GM06990 (cell line): ENCODE data around the gene JARID2.

Experiments used
- DNase-seq: peaks from one replicate; pipeline ENCODE4 v3.0.0-alpha.2; 2011; ENCODE audit not compliant: insufficient read length; ENCODE audit errors: extremely low read depth
- H3K27me3 ChIP-seq: replicated peaks from 2 replicates; pipeline ENCODE4 v1.6.0; 2011; ENCODE audit warnings: low read length; ENCODE audit not compliant: control insufficient read depth, insufficient read depth
- H3K36me3 ChIP-seq: 2 replicates; pipeline ENCODE4 v1.5.1; 2011; ENCODE audit warnings: low read length; ENCODE audit not compliant: control insufficient read depth, insufficient read depth
- H3K4me3 ChIP-seq: replicated peaks from 2 replicates; pipeline ENCODE4 v1.5.1; 2011; ENCODE audit warnings: low read depth, mild to moderate bottlenecking, control low read depth, low read length
- TF ChIP-seq, protein P1 (sequence below): IDR thresholded peaks from 2 replicates; pipeline ENCODE4 v1.5.1; 2011; ENCODE audit warnings: low read length, control low read depth, mild to moderate bottlenecking, inconsistent platforms; ENCODE audit not compliant: insufficient read depth, poor library complexity, severe bottlenecking

Gene JARID2

DNA sequence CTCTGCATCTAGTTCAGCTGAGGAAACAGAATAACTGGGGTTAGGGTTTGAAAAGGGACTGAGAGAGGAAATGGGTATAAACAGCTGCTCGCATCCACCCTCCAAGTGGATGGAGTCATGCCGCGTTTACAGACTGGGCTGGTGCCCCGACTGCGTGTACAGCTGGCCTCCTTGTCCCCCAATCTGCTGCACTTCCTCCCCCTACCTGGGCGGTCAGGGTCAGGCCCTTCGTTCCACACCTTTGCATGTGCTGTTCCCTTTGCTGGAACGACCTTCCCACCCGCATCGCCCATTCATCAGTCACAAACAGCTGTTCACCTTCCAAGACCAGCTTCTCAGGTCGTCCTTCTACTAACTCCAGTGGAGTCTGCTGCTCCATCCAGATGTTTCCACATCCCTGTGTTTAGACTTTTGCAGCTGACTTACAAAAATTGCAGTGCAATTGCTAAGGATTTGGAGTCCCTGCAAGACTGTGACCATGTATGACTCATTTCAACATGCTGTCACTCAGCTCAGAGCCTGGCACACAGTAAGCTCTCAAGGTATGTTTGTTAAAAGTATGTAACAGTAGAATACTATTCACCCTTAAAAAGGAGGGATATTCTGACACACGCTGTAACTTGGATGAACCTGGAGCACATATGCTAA, 287.6 kb downstream of the JARID2 start:
- TF ChIP-seq, protein P1, sequence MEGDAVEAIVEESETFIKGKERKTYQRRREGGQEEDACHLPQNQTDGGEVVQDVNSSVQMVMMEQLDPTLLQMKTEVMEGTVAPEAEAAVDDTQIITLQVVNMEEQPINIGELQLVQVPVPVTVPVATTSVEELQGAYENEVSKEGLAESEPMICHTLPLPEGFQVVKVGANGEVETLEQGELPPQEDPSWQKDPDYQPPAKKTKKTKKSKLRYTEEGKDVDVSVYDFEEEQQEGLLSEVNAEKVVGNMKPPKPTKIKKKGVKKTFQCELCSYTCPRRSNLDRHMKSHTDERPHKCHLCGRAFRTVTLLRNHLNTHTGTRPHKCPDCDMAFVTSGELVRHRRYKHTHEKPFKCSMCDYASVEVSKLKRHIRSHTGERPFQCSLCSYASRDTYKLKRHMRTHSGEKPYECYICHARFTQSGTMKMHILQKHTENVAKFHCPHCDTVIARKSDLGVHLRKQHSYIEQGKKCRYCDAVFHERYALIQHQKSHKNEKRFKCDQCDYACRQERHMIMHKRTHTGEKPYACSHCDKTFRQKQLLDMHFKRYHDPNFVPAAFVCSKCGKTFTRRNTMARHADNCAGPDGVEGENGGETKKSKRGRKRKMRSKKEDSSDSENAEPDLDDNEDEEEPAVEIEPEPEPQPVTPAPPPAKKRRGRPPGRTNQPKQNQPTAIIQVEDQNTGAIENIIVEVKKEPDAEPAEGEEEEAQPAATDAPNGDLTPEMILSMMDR = no peak
- Histone ChIP-seq H3K4me3 (no peak overlapping the region), H3K36me3 (peaks cover 7% of the 10 kb centered on the region), H3K27me3 (no peaks in the 10 kb centered on the region)
- DNase-seq = no peak

DNA sequence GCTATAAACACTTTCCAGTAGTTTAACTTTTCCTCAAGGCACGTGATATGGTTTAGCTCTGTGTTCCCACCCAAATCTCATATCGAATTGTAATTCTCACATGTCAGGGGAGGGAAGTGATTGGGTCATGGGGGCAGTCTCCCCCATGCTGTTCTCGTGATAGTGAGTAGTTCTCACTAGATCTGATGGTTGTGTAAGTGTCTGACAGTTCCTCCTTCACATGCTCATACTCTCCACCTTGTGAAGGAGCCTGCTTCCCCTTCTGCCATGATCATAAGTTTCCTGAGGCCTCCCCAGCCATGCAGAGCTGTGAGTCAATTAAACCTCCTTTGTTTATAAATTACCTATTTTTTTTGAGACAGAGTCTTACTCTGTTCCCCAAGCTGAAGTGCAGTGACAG, 289.1 kb downstream of the JARID2 start:
- no peak for DNase-seq
- H3K27me3 ChIP-seq = no peaks in the 10 kb centered on the region
- TF ChIP-seq, protein P1 = no peak
- no peak overlapping the region for H3K4me3 ChIP-seq
- H3K36me3 ChIP-seq = peaks cover 6% of the 10 kb centered on the region

- no peaks in the 10 kb centered on the region for H3K27me3 ChIP-seq
- TF ChIP-seq, protein P1 = no peak
- H3K4me3 ChIP-seq = no peak overlapping the region
- peaks cover 3% of the 10 kb centered on the region for H3K36me3 ChIP-seq
- DNase-seq = no peak
Observed at GRCh38 chr6:15535495-15536197, 289.8 kb downstream of the JARID2 start.

- TF ChIP-seq, protein P1 = no peak
- Histone ChIP-seq H3K36me3 (peaks cover 3% of the 10 kb centered on the region; the same call in 1 of the 2 replicates), H3K4me3 (no peak overlapping the region), H3K27me3 (no peaks in the 10 kb centered on the region)
- no peak for DNase-seq
Observed at GRCh38 chr6:15536198-15536955, 290.5 kb downstream of the JARID2 start.

- H3K36me3 ChIP-seq = peaks cover 3% of the 10 kb centered on the region; the same call in 1 of the 2 replicates
- H3K4me3 ChIP-seq = no peak overlapping the region
- TF ChIP-seq, protein P1 = no peak
- no peaks in the 10 kb centered on the region for H3K27me3 ChIP-seq
- no peak for DNase-seq
Observed at GRCh38 chr6:15538106-15538505, 292.2 kb downstream of the JARID2 start.
